ENCODE measurements around the gene DDO.
"Not testable (repeated sequence)": the region's sequence is repeated elsewhere in the genome, so short reads cannot be mapped to it uniquely, and the experiment has no call there.

Gene DDO, protein sequence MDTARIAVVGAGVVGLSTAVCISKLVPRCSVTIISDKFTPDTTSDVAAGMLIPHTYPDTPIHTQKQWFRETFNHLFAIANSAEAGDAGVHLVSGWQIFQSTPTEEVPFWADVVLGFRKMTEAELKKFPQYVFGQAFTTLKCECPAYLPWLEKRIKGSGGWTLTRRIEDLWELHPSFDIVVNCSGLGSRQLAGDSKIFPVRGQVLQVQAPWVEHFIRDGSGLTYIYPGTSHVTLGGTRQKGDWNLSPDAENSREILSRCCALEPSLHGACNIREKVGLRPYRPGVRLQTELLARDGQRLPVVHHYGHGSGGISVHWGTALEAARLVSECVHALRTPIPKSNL

GRCh38 chr6:110415086-110415916, at the start of gene DDO:
Gene DDO (minus strand): TSS chr6:110415575. CDS start chr6:110413462, 2,113 bp downstream.
- H3K27me3 ChIP-seq (ENCODE audit: insufficient read depth, low read length) = no peaks in the 10 kb centered on the region
- H3K4me1 ChIP-seq (ENCODE audit: insufficient read depth, low read length) = no peaks in the 10 kb centered on the region
- no peaks in the 10 kb centered on the region for H3K9me3 ChIP-seq (ENCODE audit: low read length)
- H3K36me3 ChIP-seq (ENCODE audit: insufficient read depth, low read length) = no peaks in the 10 kb centered on the region
- H2AFZ ChIP-seq (ENCODE audit: low read depth, low read length) = no peak within 1 kb of the TSS
- H3K4me3 ChIP-seq (ENCODE audit: low read length) = no peak within 1 kb of the TSS

DNA sequence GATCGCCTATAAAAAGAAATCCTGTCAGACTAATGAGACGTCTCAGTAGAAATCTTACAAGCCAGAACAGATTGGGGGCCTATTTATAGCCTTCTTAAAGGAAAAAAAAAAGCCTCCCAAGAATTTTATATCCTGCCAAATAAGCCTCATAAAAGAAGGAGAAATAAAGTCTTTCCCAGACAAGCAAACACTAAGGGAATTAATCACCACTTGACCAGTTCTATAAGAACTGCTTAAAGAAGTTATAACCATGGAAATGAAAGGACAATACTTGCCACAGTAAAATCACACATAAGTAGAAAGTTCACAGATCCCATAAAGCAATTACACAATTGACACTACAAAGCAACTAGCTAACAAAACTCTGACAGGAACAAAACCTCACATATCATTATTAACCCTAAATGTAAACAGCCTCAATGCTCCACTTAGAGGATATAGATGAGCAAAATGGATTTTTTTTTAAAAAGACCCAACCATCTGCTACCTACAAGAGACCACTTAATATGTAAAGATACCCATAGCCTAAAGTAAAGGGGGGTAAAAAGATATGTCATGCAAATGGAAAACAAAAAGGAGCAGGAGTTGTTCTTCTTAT, 47.6 kb upstream of the DDO start:
- Histone ChIP-seq H2AFZ (ENCODE audit: low read depth, low read length) (no peak overlapping the region), H3K36me3 (ENCODE audit: insufficient read depth, low read length) (no peaks in the 10 kb centered on the region), H3K9me3 (ENCODE audit: low read length) (no peaks in the 10 kb centered on the region), H3K4me1 (ENCODE audit: insufficient read depth, low read length) (no peaks in the 10 kb centered on the region), H3K27me3 (ENCODE audit: insufficient read depth, low read length) (no peaks in the 10 kb centered on the region), H3K4me3 (ENCODE audit: low read length) (no peak overlapping the region)

GRCh38 chr6:110461376-110461775, 46.0 kb upstream of the DDO start:
- Histone ChIP-seq H3K36me3 (ENCODE audit: insufficient read depth, low read length) (no peaks in the 10 kb centered on the region), H3K4me3 (ENCODE audit: low read length) (no peak overlapping the region), H2AFZ (ENCODE audit: low read depth, low read length) (no peak overlapping the region), H3K9me3 (ENCODE audit: low read length) (no peaks in the 10 kb centered on the region), H3K27me3 (ENCODE audit: insufficient read depth, low read length) (no peaks in the 10 kb centered on the region), H3K4me1 (ENCODE audit: insufficient read depth, low read length) (no peaks in the 10 kb centered on the region)

DNA sequence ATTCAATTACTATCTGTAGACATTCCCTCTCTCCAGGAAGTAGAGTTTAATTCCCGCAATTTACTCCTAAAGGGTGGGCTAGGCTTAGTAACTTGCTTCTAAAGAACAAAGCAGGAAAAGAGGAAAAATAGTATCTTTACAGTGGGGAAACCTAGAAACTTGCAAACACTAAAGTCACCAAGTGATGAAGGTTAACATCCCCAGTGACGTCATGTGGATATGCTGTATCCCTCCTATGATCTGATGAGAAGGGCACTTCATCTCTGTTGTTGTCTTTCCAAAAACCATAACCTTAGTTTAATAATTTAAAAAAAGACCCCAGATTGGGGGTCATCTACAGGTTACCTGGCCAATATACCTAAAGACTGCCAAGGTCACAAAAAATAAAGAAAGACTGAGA, 43.8 kb upstream of the DDO start:
- no peaks in the 10 kb centered on the region for H3K4me1 ChIP-seq (ENCODE audit: insufficient read depth, low read length)
- no peaks in the 10 kb centered on the region for H3K36me3 ChIP-seq (ENCODE audit: insufficient read depth, low read length)
- H3K9me3 ChIP-seq (ENCODE audit: low read length) = no peaks in the 10 kb centered on the region
- no peaks in the 10 kb centered on the region for H3K27me3 ChIP-seq (ENCODE audit: insufficient read depth, low read length)
- no peak overlapping the region for H2AFZ ChIP-seq (ENCODE audit: low read depth, low read length)
- H3K4me3 ChIP-seq (ENCODE audit: low read length) = no peak overlapping the region

- no peaks in the 10 kb centered on the region for H3K36me3 ChIP-seq (ENCODE audit: insufficient read depth, low read length)
- H3K27me3 ChIP-seq (ENCODE audit: insufficient read depth, low read length) = no peaks in the 10 kb centered on the region
- H3K9me3 ChIP-seq (ENCODE audit: low read length) = no peaks in the 10 kb centered on the region
- no peaks in the 10 kb centered on the region for H3K4me1 ChIP-seq (ENCODE audit: insufficient read depth, low read length)
- H2AFZ ChIP-seq (ENCODE audit: low read depth, low read length) = no peak overlapping the region
- H3K4me3 ChIP-seq (ENCODE audit: low read length) = no peak overlapping the region
Measured at GRCh38 chr6:110458476-110458875, 43.1 kb upstream of the DDO start.

- not testable (repeated sequence) for H3K4me3 ChIP-seq (ENCODE audit: low read length); H3K9me3 ChIP-seq (ENCODE audit: low read length); H3K27me3 ChIP-seq (ENCODE audit: insufficient read depth, low read length); H3K4me1 ChIP-seq (ENCODE audit: insufficient read depth, low read length); H2AFZ ChIP-seq (ENCODE audit: low read depth, low read length); H3K36me3 ChIP-seq (ENCODE audit: insufficient read depth, low read length)
Measured at GRCh38 chr6:110457567-110458175, 42.3 kb upstream of the DDO start.

DNA sequence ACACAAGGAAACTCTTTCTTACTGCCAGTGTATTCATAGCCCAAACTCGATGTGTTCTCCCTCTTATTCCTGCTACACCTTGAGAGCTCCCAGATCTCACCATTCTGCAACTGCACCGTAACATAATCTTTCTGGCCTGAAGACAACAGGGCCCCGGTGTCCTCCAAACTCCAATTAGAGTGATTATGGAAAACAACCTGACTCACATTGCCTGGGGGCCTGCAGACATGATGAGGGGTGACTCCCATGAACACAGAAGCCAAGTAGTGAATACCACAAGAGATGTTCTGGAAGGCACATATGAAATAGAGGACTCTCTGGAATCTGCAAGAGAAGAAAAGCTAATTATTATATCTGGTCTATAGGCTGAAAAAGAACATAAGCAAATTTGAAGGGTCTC, 41.3 kb upstream of the DDO start:
- H2AFZ ChIP-seq (ENCODE audit: low read depth, low read length) = no peak overlapping the region
- H3K4me3 ChIP-seq (ENCODE audit: low read length) = no peak overlapping the region
- no peaks in the 10 kb centered on the region for H3K36me3 ChIP-seq (ENCODE audit: insufficient read depth, low read length)

DNA sequence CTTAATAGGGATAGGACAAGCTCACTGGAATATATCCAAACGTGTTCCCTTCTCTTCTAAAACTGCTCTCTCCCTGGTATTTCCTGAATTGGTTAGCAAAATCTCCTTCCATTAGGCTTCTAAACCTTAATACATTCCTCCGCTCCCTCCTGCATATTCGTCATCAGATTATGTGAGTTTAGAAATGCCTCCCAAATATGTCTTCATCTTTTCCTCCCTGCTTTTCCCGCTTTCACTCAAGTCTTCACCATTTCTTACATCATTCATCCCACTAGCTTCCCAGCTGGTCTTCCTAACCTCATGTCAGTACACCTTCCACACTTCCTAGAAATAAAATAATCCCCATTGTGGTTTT, 34.1 kb upstream of the DDO start:
- Histone ChIP-seq H3K36me3 (ENCODE audit: insufficient read depth, low read length) (no peaks in the 10 kb centered on the region), H3K4me1 (ENCODE audit: insufficient read depth, low read length) (no peaks in the 10 kb centered on the region), H3K9me3 (ENCODE audit: low read length) (peaks cover 2% of the 10 kb centered on the region), H3K27me3 (ENCODE audit: insufficient read depth, low read length) (no peaks in the 10 kb centered on the region), H2AFZ (ENCODE audit: low read depth, low read length) (no peak overlapping the region), H3K4me3 (ENCODE audit: low read length) (no peak overlapping the region)

More for the DNA sequence above, 41.3 kb upstream of the DDO start:
- H3K27me3 ChIP-seq (ENCODE audit: insufficient read depth, low read length) = no peaks in the 10 kb centered on the region
- H3K4me1 ChIP-seq (ENCODE audit: insufficient read depth, low read length) = no peaks in the 10 kb centered on the region
- H3K9me3 ChIP-seq (ENCODE audit: low read length) = no peaks in the 10 kb centered on the region

GRCh38 chr6:110448846-110449540, 33.6 kb upstream of the DDO start:
- Histone ChIP-seq H3K4me3 (ENCODE audit: low read length) (no peak overlapping the region), H3K27me3 (ENCODE audit: insufficient read depth, low read length) (no peaks in the 10 kb centered on the region), H3K9me3 (ENCODE audit: low read length) (peaks cover 2% of the 10 kb centered on the region), H3K4me1 (ENCODE audit: insufficient read depth, low read length) (no peaks in the 10 kb centered on the region), H3K36me3 (ENCODE audit: insufficient read depth, low read length) (no peaks in the 10 kb centered on the region), H2AFZ (ENCODE audit: low read depth, low read length) (no peak overlapping the region)

DNA sequence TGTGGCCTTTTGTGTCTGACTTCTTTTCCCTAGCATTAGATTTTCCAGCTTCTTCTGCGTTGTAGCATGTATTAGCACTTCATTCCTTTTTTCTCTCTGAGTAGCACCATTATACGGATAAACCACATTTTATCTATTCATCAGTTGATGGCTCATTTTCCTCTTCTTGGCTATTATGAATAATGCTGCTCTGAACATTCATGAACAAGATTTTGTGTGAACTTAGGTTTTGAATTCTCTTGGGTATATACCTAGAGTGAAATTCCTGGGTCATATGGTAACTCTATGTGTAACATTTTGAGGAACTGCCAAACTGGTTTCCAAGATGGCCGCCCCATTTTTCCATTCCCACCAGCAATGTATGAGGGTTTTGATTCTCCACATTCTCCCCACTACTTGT, 32.4 kb upstream of the DDO start:
- Histone ChIP-seq H2AFZ (ENCODE audit: low read depth, low read length) (no peak overlapping the region), H3K9me3 (ENCODE audit: low read length) (peaks cover 2% of the 10 kb centered on the region), H3K4me3 (ENCODE audit: low read length) (no peak overlapping the region), H3K36me3 (ENCODE audit: insufficient read depth, low read length) (no peaks in the 10 kb centered on the region), H3K27me3 (ENCODE audit: insufficient read depth, low read length) (no peaks in the 10 kb centered on the region), H3K4me1 (ENCODE audit: insufficient read depth, low read length) (no peaks in the 10 kb centered on the region)

- Histone ChIP-seq H3K27me3 (ENCODE audit: insufficient read depth, low read length) (peaks cover 6% of the 10 kb centered on the region), H2AFZ (ENCODE audit: low read depth, low read length) (no peak overlapping the region), H3K36me3 (ENCODE audit: insufficient read depth, low read length) (no peaks in the 10 kb centered on the region), H3K4me1 (ENCODE audit: insufficient read depth, low read length) (no peaks in the 10 kb centered on the region), H3K9me3 (ENCODE audit: low read length) (peaks cover 2% of the 10 kb centered on the region), H3K4me3 (ENCODE audit: low read length) (no peak overlapping the region)
Measured at GRCh38 chr6:110446405-110446804, 31.0 kb upstream of the DDO start.

DNA sequence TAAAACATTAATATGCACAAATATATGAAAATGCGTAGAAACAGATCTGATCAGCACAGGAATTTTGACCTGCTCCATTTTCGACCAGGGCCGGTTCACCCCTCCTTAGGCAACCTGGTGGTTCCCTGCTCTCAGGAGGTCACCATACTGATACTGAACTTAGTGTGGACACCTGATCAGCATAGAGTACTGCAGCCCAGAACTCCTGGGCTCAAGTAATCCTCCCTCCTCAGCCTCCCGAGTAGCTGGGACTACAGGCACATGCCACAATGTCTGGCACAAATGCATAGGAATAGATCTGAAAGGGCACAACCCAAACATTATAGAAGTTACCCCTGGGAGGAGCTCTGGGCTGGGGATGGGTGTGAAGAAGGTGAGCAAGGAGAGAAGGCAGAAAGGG, 24.7 kb upstream of the DDO start:
- H3K27me3 ChIP-seq (ENCODE audit: insufficient read depth, low read length) = peaks cover 8% of the 10 kb centered on the region
- no peaks in the 10 kb centered on the region for H3K4me1 ChIP-seq (ENCODE audit: insufficient read depth, low read length)
- H3K9me3 ChIP-seq (ENCODE audit: low read length) = no peaks in the 10 kb centered on the region
- no peak overlapping the region for H3K4me3 ChIP-seq (ENCODE audit: low read length)
- H2AFZ ChIP-seq (ENCODE audit: low read depth, low read length) = no peak overlapping the region
- no peaks in the 10 kb centered on the region for H3K36me3 ChIP-seq (ENCODE audit: insufficient read depth, low read length)

Data from neuron (in vitro differentiated cells).